Measurements from ENCODE around the gene DOC2A.

DOC2A gene

DNA sequence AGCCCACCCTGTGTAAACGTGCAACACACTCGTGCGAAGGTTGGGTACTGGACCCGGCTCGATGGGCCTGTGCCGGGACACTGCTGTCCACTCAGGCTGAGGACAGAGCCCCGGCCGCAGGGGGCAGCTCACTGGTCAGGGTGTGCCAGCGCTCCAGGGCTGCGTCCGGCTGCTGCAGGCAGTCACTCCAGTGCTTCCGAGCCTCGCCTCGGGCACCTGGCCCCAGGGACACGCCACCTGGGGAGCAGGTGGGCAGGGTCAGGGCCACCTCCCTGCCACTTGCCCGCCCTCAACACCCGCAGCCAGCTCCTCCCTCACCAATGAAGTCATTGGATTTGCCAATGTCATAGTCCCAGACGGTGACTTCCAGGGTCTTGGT is 4.7 kb downstream of the DOC2A start:
- Histone ChIP-seq H4K5ac (ENCODE audit: low read length) (no peak overlapping the region), H3K4ac (ENCODE audit: low read depth, low read length) (no peak overlapping the region), H2BK5ac (ENCODE audit: low read length) (no peak overlapping the region), H2BK120ac (ENCODE audit: low read depth, low read length) (no peak overlapping the region), H3K27ac (ENCODE audit: low read depth, low read length) (no peak overlapping the region), H3K4me1 (ENCODE audit: control insufficient read depth, low read depth, low read length) (no peaks in the 10 kb centered on the region), H3K36me3 (ENCODE audit: control insufficient read depth, insufficient read depth, low read length) (peaks cover 2% of the 10 kb centered on the region), H3K4me2 (ENCODE audit: low read length) (no peak overlapping the region), H3K23ac (ENCODE audit: low read length) (no peak overlapping the region), H3K4me3 (ENCODE audit: low read length) (no peak overlapping the region), H3K56ac (ENCODE audit: low read length) (no peak overlapping the region), H3K27me3 (ENCODE audit: insufficient read depth, low read length, poor library complexity) (no peaks in the 10 kb centered on the region), H3K18ac (ENCODE audit: low read length) (no peak overlapping the region), H3K79me2 (ENCODE audit: control insufficient read depth, insufficient read depth, low read length) (no peaks in the 10 kb centered on the region), H2BK15ac (replicated peaks; ENCODE audit: low read depth) (no peak overlapping the region), H4K8ac (ENCODE audit: low read depth, low read length) (no peak overlapping the region), H3K79me1 (ENCODE audit: low read length) (no peaks in the 10 kb centered on the region), H3K9ac (ENCODE audit: low read length) (no peak overlapping the region), H2AK5ac (ENCODE audit: low read length) (no peak overlapping the region)
- WGBS (ENCODE audit: extremely low coverage, insufficient coverage, low lambda C conversion rate) = no CpG with 5 or more reads among the region's 18 CpGs
- DNase-seq = no peak

- no CpG with 5 or more reads among the region's 35 CpGs for WGBS (ENCODE audit: extremely low coverage, insufficient coverage, low lambda C conversion rate)
- Histone ChIP-seq H2AK5ac (ENCODE audit: low read length) (no peak overlapping the region), H3K4me1 (ENCODE audit: control insufficient read depth, low read depth, low read length) (no peaks in the 10 kb centered on the region), H3K4ac (ENCODE audit: low read depth, low read length) (no peak overlapping the region), H3K27ac (ENCODE audit: low read depth, low read length) (no peak overlapping the region), H3K56ac (ENCODE audit: low read length) (no peak overlapping the region), H2BK5ac (ENCODE audit: low read length) (no peak overlapping the region), H3K18ac (ENCODE audit: low read length) (no peak overlapping the region), H3K23ac (ENCODE audit: low read length) (no peak overlapping the region), H3K4me3 (ENCODE audit: low read length) (no peak overlapping the region), H3K9ac (ENCODE audit: low read length) (no peak overlapping the region), H2BK120ac (ENCODE audit: low read depth, low read length) (no peak overlapping the region), H3K27me3 (ENCODE audit: insufficient read depth, low read length, poor library complexity) (no peaks in the 10 kb centered on the region), H2BK15ac (replicated peaks; ENCODE audit: low read depth) (no peak overlapping the region), H3K79me2 (ENCODE audit: control insufficient read depth, insufficient read depth, low read length) (no peaks in the 10 kb centered on the region), H3K4me2 (ENCODE audit: low read length) (no peak overlapping the region), H4K8ac (ENCODE audit: low read depth, low read length) (no peak overlapping the region), H4K5ac (ENCODE audit: low read length) (no peak overlapping the region), H3K36me3 (ENCODE audit: control insufficient read depth, insufficient read depth, low read length) (peaks cover 2% of the 10 kb centered on the region), H3K79me1 (ENCODE audit: low read length) (no peaks in the 10 kb centered on the region)
- DNase-seq = peak; percentile 48
Measured at GRCh38 chr16:30005341-30006094, 5.3 kb downstream of the DOC2A start.

GRCh38 chr16:30004811-30005242 is 6.0 kb downstream of the DOC2A start:
- H3K27me3 ChIP-seq (ENCODE audit: insufficient read depth, low read length, poor library complexity) = no peaks in the 10 kb centered on the region
- H2BK15ac ChIP-seq (replicated peaks; ENCODE audit: low read depth) = no peak overlapping the region
- no peaks in the 10 kb centered on the region for H3K79me2 ChIP-seq (ENCODE audit: control insufficient read depth, insufficient read depth, low read length)
- peaks cover 2% of the 10 kb centered on the region for H3K36me3 ChIP-seq (ENCODE audit: control insufficient read depth, insufficient read depth, low read length)
- no peaks in the 10 kb centered on the region for H3K4me1 ChIP-seq (ENCODE audit: control insufficient read depth, low read depth, low read length)
- H3K9ac ChIP-seq (ENCODE audit: low read length) = no peak overlapping the region
- no peak overlapping the region for H3K18ac ChIP-seq (ENCODE audit: low read length)
- H2BK5ac ChIP-seq (ENCODE audit: low read length) = no peak overlapping the region
- no peak overlapping the region for H3K4me3 ChIP-seq (ENCODE audit: low read length)
- no peak overlapping the region for H2AK5ac ChIP-seq (ENCODE audit: low read length)
- H3K27ac ChIP-seq (ENCODE audit: low read depth, low read length) = no peak overlapping the region
- H3K56ac ChIP-seq (ENCODE audit: low read length) = no peak overlapping the region
- H4K8ac ChIP-seq (ENCODE audit: low read depth, low read length) = no peak overlapping the region
- H3K4ac ChIP-seq (ENCODE audit: low read depth, low read length) = no peak overlapping the region
- no peaks in the 10 kb centered on the region for H3K79me1 ChIP-seq (ENCODE audit: low read length)
- H3K23ac ChIP-seq (ENCODE audit: low read length) = no peak overlapping the region
- no peak for DNase-seq
- H3K4me2 ChIP-seq (ENCODE audit: low read length) = no peak overlapping the region
- H2BK120ac ChIP-seq (ENCODE audit: low read depth, low read length) = no peak overlapping the region
- H4K5ac ChIP-seq (ENCODE audit: low read length) = no peak overlapping the region
- no CpG with 5 or more reads among the region's 11 CpGs for WGBS (ENCODE audit: extremely low coverage, insufficient coverage, low lambda C conversion rate)

DNA sequence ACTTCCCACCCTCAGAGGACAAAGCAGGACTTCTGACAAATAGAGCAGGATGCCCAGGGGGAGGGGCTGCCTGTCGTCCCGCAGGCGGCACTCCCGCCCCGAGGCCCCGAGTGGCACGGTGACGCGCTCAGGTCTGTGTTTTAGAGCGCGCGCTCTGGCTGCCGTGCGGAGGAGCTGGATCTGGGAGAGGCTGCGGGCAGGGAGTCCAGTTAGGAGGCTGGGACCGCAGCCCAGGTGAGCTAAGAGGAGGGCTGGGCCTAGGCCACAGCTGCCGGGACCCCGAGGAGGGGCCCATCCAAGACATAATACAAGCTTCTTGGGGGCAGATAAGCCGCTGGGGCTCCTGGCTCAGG is 6.4 kb downstream of the DOC2A start:
- no peak overlapping the region for H2BK5ac ChIP-seq (ENCODE audit: low read length)
- H3K9ac ChIP-seq (ENCODE audit: low read length) = no peak overlapping the region
- no peak overlapping the region for H3K4me3 ChIP-seq (ENCODE audit: low read length)
- H2AK5ac ChIP-seq (ENCODE audit: low read length) = no peak overlapping the region
- no peak overlapping the region for H3K4ac ChIP-seq (ENCODE audit: low read depth, low read length)
- peaks cover 2% of the 10 kb centered on the region for H3K36me3 ChIP-seq (ENCODE audit: control insufficient read depth, insufficient read depth, low read length)
- no peak overlapping the region for H4K8ac ChIP-seq (ENCODE audit: low read depth, low read length)
- H3K56ac ChIP-seq (ENCODE audit: low read length) = no peak overlapping the region
- no peak overlapping the region for H2BK120ac ChIP-seq (ENCODE audit: low read depth, low read length)
- H3K4me1 ChIP-seq (ENCODE audit: control insufficient read depth, low read depth, low read length) = no peaks in the 10 kb centered on the region
- no peak overlapping the region for H2BK15ac ChIP-seq (replicated peaks; ENCODE audit: low read depth)
- H4K5ac ChIP-seq (ENCODE audit: low read length) = no peak overlapping the region
- DNase-seq = no peak
- H3K18ac ChIP-seq (ENCODE audit: low read length) = no peak overlapping the region
- no peaks in the 10 kb centered on the region for H3K79me2 ChIP-seq (ENCODE audit: control insufficient read depth, insufficient read depth, low read length)
- H3K27me3 ChIP-seq (ENCODE audit: insufficient read depth, low read length, poor library complexity) = no peaks in the 10 kb centered on the region
- H3K4me2 ChIP-seq (ENCODE audit: low read length) = no peak overlapping the region
- H3K27ac ChIP-seq (ENCODE audit: low read depth, low read length) = no peak overlapping the region
- H3K23ac ChIP-seq (ENCODE audit: low read length) = no peak overlapping the region
- no peaks in the 10 kb centered on the region for H3K79me1 ChIP-seq (ENCODE audit: low read length)
- WGBS (ENCODE audit: extremely low coverage, insufficient coverage, low lambda C conversion rate) = no CpG with 5 or more reads among the region's 19 CpGs

DNA sequence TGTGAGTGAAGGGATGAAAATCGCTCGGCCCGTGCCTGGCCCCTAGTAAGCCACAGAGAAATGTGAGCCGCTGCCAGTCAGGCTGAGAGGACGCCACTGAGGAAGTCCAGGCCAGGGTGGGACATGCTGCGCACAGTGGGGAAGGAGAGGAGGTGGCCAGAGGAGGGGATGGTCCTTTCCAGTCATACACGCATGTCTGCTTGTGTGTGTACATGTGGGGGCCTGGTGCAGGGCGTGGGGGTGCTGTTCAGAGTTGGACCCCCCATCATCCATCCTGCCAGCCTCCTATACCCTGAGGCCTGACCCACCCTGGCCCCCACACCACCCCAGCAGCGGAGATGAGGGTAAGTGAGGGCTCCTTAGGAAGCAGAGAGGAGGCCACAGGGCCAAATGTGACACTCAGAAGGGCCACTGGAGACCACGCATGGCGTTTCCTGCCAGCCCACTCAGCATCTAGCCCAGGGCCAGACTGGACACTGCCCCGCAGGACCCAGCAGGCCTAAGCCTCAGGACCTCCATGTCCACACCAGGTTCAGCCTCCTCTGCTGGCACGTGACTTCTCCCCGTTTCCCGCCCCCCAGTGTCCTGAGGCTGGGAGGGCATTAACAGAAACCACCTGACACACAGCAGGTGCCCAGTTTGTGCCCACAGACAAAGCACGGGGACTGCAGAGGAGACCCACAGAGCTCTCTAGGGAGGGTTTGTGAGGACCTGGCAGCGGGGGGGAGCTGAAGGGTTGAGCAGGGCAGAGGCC is 7.0 kb downstream of the DOC2A start:
- WGBS (ENCODE audit: extremely low coverage, insufficient coverage, low lambda C conversion rate) = no CpG with 5 or more reads among the region's 17 CpGs
- no peak overlapping the region for H3K4me2 ChIP-seq (ENCODE audit: low read length)

More for the DNA sequence above, 7.0 kb downstream of the DOC2A start:
- Histone ChIP-seq H4K5ac (ENCODE audit: low read length) (no peak overlapping the region), H3K27ac (ENCODE audit: low read depth, low read length) (no peak overlapping the region), H2AK5ac (ENCODE audit: low read length) (no peak overlapping the region), H3K79me2 (ENCODE audit: control insufficient read depth, insufficient read depth, low read length) (no peaks in the 10 kb centered on the region), H3K27me3 (ENCODE audit: insufficient read depth, low read length, poor library complexity) (no peaks in the 10 kb centered on the region), H3K23ac (ENCODE audit: low read length) (no peak overlapping the region), H3K18ac (ENCODE audit: low read length) (no peak overlapping the region), H4K8ac (ENCODE audit: low read depth, low read length) (no peak overlapping the region), H3K79me1 (ENCODE audit: low read length) (peaks cover 1% of the 10 kb centered on the region), H3K56ac (ENCODE audit: low read length) (no peak overlapping the region), H2BK120ac (ENCODE audit: low read depth, low read length) (no peak overlapping the region), H2BK15ac (replicated peaks; ENCODE audit: low read depth) (no peak overlapping the region), H2BK5ac (ENCODE audit: low read length) (no peak overlapping the region), H3K9ac (ENCODE audit: low read length) (no peak overlapping the region), H3K4me3 (ENCODE audit: low read length) (no peak overlapping the region), H3K4me1 (ENCODE audit: control insufficient read depth, low read depth, low read length) (no peaks in the 10 kb centered on the region), H3K36me3 (ENCODE audit: control insufficient read depth, insufficient read depth, low read length) (peaks cover 2% of the 10 kb centered on the region), H3K4ac (ENCODE audit: low read depth, low read length) (no peak overlapping the region)
- DNase-seq = no peak

Data from mesendoderm (in vitro differentiated cells).